Measurements from ENCODE around the gene AASDH. TPM values are rescaled to one million over a fixed set of nuclear protein-coding genes. Genes with fewer than 3 reads are reported as not detected.
A peak's percentile ranks its signal among the peaks of the same experiment; 100 is the strongest.

AASDH gene
- polyA plus RNA-seq, 2 donors, result 1.8 to 2.8 TPM

DNA sequence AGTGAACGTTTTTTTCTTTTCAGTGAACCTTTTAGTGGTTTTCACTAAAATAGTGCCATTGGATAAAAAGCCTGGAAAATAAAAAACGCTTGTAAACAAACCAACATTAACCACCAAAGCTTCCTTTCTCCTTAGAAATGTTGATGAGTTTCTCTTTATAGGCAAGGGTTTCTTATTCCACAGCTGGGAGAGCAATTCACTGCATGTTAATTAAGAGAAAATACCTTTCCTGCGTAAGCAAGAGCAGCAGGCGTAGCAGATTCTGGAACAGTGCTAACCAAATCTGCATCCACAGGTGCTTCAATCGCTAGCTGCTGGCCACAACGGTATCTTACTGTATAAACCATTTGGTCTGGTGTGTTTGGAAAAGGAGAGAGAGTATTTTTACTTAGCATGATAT is 13.3 kb upstream of the AASDH start:
- Histone ChIP-seq H3K9me3 (ENCODE audit: control insufficient read depth in 2 of 2, insufficient read depth in 1 of 2, low read depth in 1 of 2, low read length in 1 of 2) (no peaks in the 10 kb centered on the region), H3K4me3 (ENCODE audit: low read depth in 1 of 2, low read length in 2 of 2) (no peak overlapping the region), H3K4me1 (ENCODE audit: control insufficient read depth in 2 of 2, insufficient read depth in 2 of 2, low read length in 1 of 2) (no peaks in the 10 kb centered on the region), H3K36me3 (ENCODE audit: control insufficient read depth in 2 of 2, insufficient read depth in 2 of 2, low read length in 1 of 2) (peaks cover 2 to 6% of the 10 kb centered on the region in 2 donors), H3K27me3 (ENCODE audit: control insufficient read depth in 1 of 2, insufficient read depth in 2 of 2, low read length in 2 of 2) (no peaks in the 10 kb centered on the region), H3K27ac (ENCODE audit: low read depth in 2 of 2, low read length in 1 of 2) (no peak overlapping the region)
- WGBS, 2 donors, result 80 to 85% methylated on average over 6 of the region's 6 CpGs

- no peaks in the 10 kb centered on the region for H3K36me3 ChIP-seq (ENCODE audit: control insufficient read depth in 2 of 2, insufficient read depth in 2 of 2, low read length in 1 of 2)
- no peak overlapping the region for H3K4me3 ChIP-seq (ENCODE audit: low read depth in 1 of 2, low read length in 2 of 2)
- no peaks in the 10 kb centered on the region for H3K9me3 ChIP-seq (ENCODE audit: control insufficient read depth in 2 of 2, insufficient read depth in 1 of 2, low read depth in 1 of 2, low read length in 1 of 2)
- H3K4me1 ChIP-seq (ENCODE audit: control insufficient read depth in 2 of 2, insufficient read depth in 2 of 2, low read length in 1 of 2), result no peaks in the 10 kb centered on the region
- no peaks in the 10 kb centered on the region for H3K27me3 ChIP-seq (ENCODE audit: control insufficient read depth in 1 of 2, insufficient read depth in 2 of 2, low read length in 2 of 2)
- no peak overlapping the region for H3K27ac ChIP-seq (ENCODE audit: low read depth in 2 of 2, low read length in 1 of 2)
- WGBS, 2 donors, result 97% methylated on average over 8 of the region's 8 CpGs
Observed at GRCh38 chr4:56391270-56391669, 4.0 kb upstream of the AASDH start.

DNA sequence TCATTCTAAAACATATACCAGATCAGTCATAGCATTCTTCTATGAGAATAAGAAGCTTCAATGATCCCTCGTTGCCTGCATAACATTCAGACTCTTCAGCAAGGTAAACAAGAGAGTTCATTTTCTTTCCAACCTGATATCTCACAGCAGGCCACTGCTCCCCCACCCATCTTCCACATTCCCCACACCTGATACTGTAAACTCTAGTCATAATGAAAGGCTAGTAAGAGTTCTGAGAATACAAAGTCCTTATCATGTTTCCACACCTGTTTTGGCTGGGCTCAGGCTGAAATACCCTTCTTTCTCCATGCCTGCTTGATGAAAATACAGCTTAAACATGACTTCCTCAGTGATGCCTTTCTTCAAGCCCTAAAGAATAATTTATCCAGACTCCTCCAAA is 2.3 kb upstream of the AASDH start:
- 34 to 43% methylated on average over 1 of the region's 1 CpG for WGBS, 2 donors
- Histone ChIP-seq H3K4me3 (ENCODE audit: low read depth in 1 of 2, low read length in 2 of 2) (no peak overlapping the region), H3K9me3 (ENCODE audit: control insufficient read depth in 2 of 2, insufficient read depth in 1 of 2, low read depth in 1 of 2, low read length in 1 of 2) (no peaks in the 10 kb centered on the region), H3K27me3 (ENCODE audit: control insufficient read depth in 1 of 2, insufficient read depth in 2 of 2, low read length in 2 of 2) (no peaks in the 10 kb centered on the region), H3K4me1 (ENCODE audit: control insufficient read depth in 2 of 2, insufficient read depth in 2 of 2, low read length in 1 of 2) (no peaks in the 10 kb centered on the region), H3K27ac (ENCODE audit: low read depth in 2 of 2, low read length in 1 of 2) (no peak overlapping the region), H3K36me3 (ENCODE audit: control insufficient read depth in 2 of 2, insufficient read depth in 2 of 2, low read length in 1 of 2) (no peaks in the 10 kb centered on the region)

DNA sequence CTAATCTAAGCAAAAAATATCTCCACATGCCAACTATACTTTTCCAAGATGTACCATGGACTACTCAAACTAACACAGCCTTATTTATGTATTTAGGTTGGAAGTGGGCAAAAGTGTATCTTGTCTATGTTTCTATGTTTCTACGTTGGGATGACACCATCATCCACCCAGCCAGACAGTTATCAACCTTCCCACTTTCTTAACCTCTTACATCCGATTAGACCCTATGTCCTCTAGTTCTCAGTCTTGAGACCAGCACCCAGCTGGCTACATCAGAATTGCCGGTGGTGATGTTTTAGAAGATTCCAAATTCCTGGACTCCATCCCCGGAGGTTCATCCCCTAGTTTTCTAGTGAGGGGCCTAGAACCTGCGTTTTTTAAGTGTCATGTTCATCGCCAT is 1.0 kb upstream of the AASDH start:
- no peaks in the 10 kb centered on the region for H3K36me3 ChIP-seq (ENCODE audit: control insufficient read depth in 2 of 2, insufficient read depth in 2 of 2, low read length in 1 of 2)
- H3K9me3 ChIP-seq (ENCODE audit: control insufficient read depth in 2 of 2, insufficient read depth in 1 of 2, low read depth in 1 of 2, low read length in 1 of 2), result no peaks in the 10 kb centered on the region
- H3K27ac ChIP-seq (ENCODE audit: low read depth in 2 of 2, low read length in 1 of 2), result no peak overlapping the region
- H3K4me1 ChIP-seq (ENCODE audit: control insufficient read depth in 2 of 2, insufficient read depth in 2 of 2, low read length in 1 of 2), result no peaks in the 10 kb centered on the region
- peak overlapping the region; percentile 57 to 88 for H3K4me3 ChIP-seq (ENCODE audit: low read depth in 1 of 2, low read length in 2 of 2)
- H3K27me3 ChIP-seq (ENCODE audit: control insufficient read depth in 1 of 2, insufficient read depth in 2 of 2, low read length in 2 of 2), result no peaks in the 10 kb centered on the region
- WGBS, 2 donors, result 23% methylated on average over 6 of the region's 6 CpGs

GRCh38 chr4:56386091-56386490 is 1.2 kb downstream of the AASDH start:
- no peaks in the 10 kb centered on the region for H3K36me3 ChIP-seq (ENCODE audit: control insufficient read depth in 2 of 2, insufficient read depth in 2 of 2, low read length in 1 of 2)
- H3K4me1 ChIP-seq (ENCODE audit: control insufficient read depth in 2 of 2, insufficient read depth in 2 of 2, low read length in 1 of 2), result no peaks in the 10 kb centered on the region
- H3K9me3 ChIP-seq (ENCODE audit: control insufficient read depth in 2 of 2, insufficient read depth in 1 of 2, low read depth in 1 of 2, low read length in 1 of 2), result no peaks in the 10 kb centered on the region
- H3K27ac ChIP-seq (ENCODE audit: low read depth in 2 of 2, low read length in 1 of 2), result no peak overlapping the region
- WGBS, 2 donors, result 92 to 93% methylated on average over 4 of the region's 4 CpGs
- H3K27me3 ChIP-seq (ENCODE audit: control insufficient read depth in 1 of 2, insufficient read depth in 2 of 2, low read length in 2 of 2), result no peaks in the 10 kb centered on the region
- peak overlapping the region in 1 of 2 donors; percentile 37 for H3K4me3 ChIP-seq (ENCODE audit: low read depth in 1 of 2, low read length in 2 of 2)

GRCh38 chr4:56375458-56375857 is 11.8 kb downstream of the AASDH start:
- no peak overlapping the region for H3K4me3 ChIP-seq (ENCODE audit: low read depth in 1 of 2, low read length in 2 of 2)
- 80 to 81% methylated on average over 2 of the region's 2 CpGs for WGBS, 2 donors

GRCh38 chr4:56374956-56375355 is 12.3 kb downstream of the AASDH start:
- WGBS, 2 donors, result 79 to 97% methylated on average over 1 of the region's 1 CpG
- no peak overlapping the region for H3K4me3 ChIP-seq (ENCODE audit: low read depth in 1 of 2, low read length in 2 of 2)

More at GRCh38 chr4:56375458-56375857, 11.8 kb downstream of the AASDH start:
- H3K4me1 ChIP-seq (ENCODE audit: control insufficient read depth in 2 of 2, insufficient read depth in 2 of 2, low read length in 1 of 2), result no peaks in the 10 kb centered on the region
- H3K27ac ChIP-seq (ENCODE audit: low read depth in 2 of 2, low read length in 1 of 2), result no peak overlapping the region
- no peaks in the 10 kb centered on the region for H3K9me3 ChIP-seq (ENCODE audit: control insufficient read depth in 2 of 2, insufficient read depth in 1 of 2, low read depth in 1 of 2, low read length in 1 of 2)
- H3K27me3 ChIP-seq (ENCODE audit: control insufficient read depth in 1 of 2, insufficient read depth in 2 of 2, low read length in 2 of 2), result no peaks in the 10 kb centered on the region
- no peaks in the 10 kb centered on the region for H3K36me3 ChIP-seq (ENCODE audit: control insufficient read depth in 2 of 2, insufficient read depth in 2 of 2, low read length in 1 of 2)

DNA sequence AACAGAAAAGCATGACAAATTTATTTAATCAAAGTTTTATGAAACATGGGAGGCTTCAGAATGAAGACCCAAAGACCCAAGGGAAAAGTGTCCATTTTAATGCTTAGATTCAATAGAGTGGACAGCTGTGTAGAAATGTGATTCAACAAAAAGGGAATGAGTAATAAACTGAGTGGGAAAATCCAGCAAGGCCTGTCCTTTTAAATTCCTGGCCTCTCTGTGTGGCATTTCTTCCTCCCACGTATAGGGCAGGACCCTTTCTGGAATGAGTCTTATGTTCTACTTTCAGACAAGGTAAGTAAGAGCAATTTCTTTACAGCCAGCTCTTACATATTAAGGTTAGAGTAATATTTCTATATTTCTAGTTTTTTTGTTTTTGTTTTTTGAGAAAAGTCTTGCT is 14.5 kb downstream of the AASDH start:
- Histone ChIP-seq H3K36me3 (ENCODE audit: control insufficient read depth in 2 of 2, insufficient read depth in 2 of 2, low read length in 1 of 2) (no peaks in the 10 kb centered on the region), H3K9me3 (ENCODE audit: control insufficient read depth in 2 of 2, insufficient read depth in 1 of 2, low read depth in 1 of 2, low read length in 1 of 2) (no peaks in the 10 kb centered on the region), H3K4me1 (ENCODE audit: control insufficient read depth in 2 of 2, insufficient read depth in 2 of 2, low read length in 1 of 2) (no peaks in the 10 kb centered on the region), H3K27ac (ENCODE audit: low read depth in 2 of 2, low read length in 1 of 2) (no peak overlapping the region), H3K27me3 (ENCODE audit: control insufficient read depth in 1 of 2, insufficient read depth in 2 of 2, low read length in 2 of 2) (no peaks in the 10 kb centered on the region), H3K4me3 (ENCODE audit: low read depth in 1 of 2, low read length in 2 of 2) (no peak overlapping the region)
- 0 to 75% methylated on average over 1 of the region's 1 CpG for WGBS, 2 donors

More at GRCh38 chr4:56374956-56375355, 12.3 kb downstream of the AASDH start:
- no peak overlapping the region for H3K27ac ChIP-seq (ENCODE audit: low read depth in 2 of 2, low read length in 1 of 2)
- H3K9me3 ChIP-seq (ENCODE audit: control insufficient read depth in 2 of 2, insufficient read depth in 1 of 2, low read depth in 1 of 2, low read length in 1 of 2), result no peaks in the 10 kb centered on the region
- H3K27me3 ChIP-seq (ENCODE audit: control insufficient read depth in 1 of 2, insufficient read depth in 2 of 2, low read length in 2 of 2), result no peaks in the 10 kb centered on the region
- H3K36me3 ChIP-seq (ENCODE audit: control insufficient read depth in 2 of 2, insufficient read depth in 2 of 2, low read length in 1 of 2), result no peaks in the 10 kb centered on the region
- H3K4me1 ChIP-seq (ENCODE audit: control insufficient read depth in 2 of 2, insufficient read depth in 2 of 2, low read length in 1 of 2), result no peaks in the 10 kb centered on the region

DNA sequence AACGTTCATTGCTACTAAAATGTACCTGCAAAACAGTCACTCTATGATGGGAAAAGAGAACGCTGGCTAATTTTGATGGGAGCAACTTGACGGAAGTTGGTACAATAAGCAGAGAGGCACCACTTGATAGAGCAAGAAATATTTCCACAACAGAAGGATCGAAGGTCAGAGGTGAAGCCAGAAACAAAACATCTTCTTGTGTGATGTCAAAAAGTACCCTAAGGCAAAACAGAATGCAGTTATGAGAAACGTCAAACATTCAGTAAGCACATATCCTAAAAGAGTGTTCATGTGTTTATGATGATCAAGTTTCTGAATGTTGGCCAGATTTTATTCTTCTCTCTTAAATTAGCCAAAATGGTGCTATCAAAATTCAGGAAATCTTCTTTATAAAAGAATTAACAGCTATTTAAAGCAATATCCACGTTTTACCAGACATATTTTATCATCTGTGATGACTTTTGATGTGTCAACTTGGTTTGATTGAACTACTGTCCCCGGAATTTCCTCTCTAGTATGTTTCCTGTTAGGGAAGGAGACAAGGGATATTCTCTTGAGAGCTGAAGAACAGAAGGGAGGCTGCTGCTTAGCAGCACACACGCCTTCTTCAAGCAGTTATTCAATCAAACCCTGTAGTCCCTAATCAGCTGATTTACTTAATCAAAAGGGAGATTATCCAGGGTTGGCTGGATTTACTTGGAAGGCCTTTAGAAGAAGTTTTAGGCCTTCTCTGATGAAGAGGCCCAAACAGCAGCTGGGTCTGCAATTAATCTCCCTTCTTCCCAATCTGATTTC is 15.7 kb downstream of the AASDH start:
- Histone ChIP-seq H3K9me3 (ENCODE audit: control insufficient read depth in 2 of 2, insufficient read depth in 1 of 2, low read depth in 1 of 2, low read length in 1 of 2) (no peaks in the 10 kb centered on the region), H3K4me3 (ENCODE audit: low read depth in 1 of 2, low read length in 2 of 2) (no peak overlapping the region), H3K36me3 (ENCODE audit: control insufficient read depth in 2 of 2, insufficient read depth in 2 of 2, low read length in 1 of 2) (no peaks in the 10 kb centered on the region), H3K27ac (ENCODE audit: low read depth in 2 of 2, low read length in 1 of 2) (no peak overlapping the region), H3K4me1 (ENCODE audit: control insufficient read depth in 2 of 2, insufficient read depth in 2 of 2, low read length in 1 of 2) (no peaks in the 10 kb centered on the region), H3K27me3 (ENCODE audit: control insufficient read depth in 1 of 2, insufficient read depth in 2 of 2, low read length in 2 of 2) (no peaks in the 10 kb centered on the region)
- 63 to 80% methylated on average over 8 of the region's 8 CpGs for WGBS, 2 donors

DNA sequence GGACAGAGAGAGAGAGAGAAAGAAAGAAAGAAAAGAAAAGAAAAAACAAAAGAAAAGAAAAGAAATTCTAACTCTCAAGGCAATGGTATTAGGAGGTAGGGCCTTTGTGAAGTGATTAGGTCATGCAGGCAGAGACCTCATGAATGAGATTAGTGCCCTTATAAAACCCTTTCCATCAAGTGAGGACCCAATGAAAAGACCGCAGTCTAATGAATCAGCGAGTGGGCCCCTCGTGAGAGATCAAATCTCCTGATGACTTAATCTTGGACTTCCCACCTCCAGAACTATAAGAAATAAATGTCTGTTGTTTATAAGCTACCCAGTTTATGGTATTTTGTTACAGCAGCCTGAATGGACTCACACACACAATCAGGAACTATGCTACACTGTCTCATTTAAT is 16.9 kb downstream of the AASDH start:
- Histone ChIP-seq H3K36me3 (ENCODE audit: control insufficient read depth in 2 of 2, insufficient read depth in 2 of 2, low read length in 1 of 2) (no peaks in the 10 kb centered on the region), H3K4me3 (ENCODE audit: low read depth in 1 of 2, low read length in 2 of 2) (no peak overlapping the region), H3K27me3 (ENCODE audit: control insufficient read depth in 1 of 2, insufficient read depth in 2 of 2, low read length in 2 of 2) (no peaks in the 10 kb centered on the region), H3K4me1 (ENCODE audit: control insufficient read depth in 2 of 2, insufficient read depth in 2 of 2, low read length in 1 of 2) (no peaks in the 10 kb centered on the region), H3K27ac (ENCODE audit: low read depth in 2 of 2, low read length in 1 of 2) (no peak overlapping the region), H3K9me3 (ENCODE audit: control insufficient read depth in 2 of 2, insufficient read depth in 1 of 2, low read depth in 1 of 2, low read length in 1 of 2) (no peaks in the 10 kb centered on the region)
- WGBS, 2 donors, result 95 to 96% methylated on average over 3 of the region's 3 CpGs
